ENCODE measurements around the gene CPM. TPM values are rescaled to one million over a fixed set of nuclear protein-coding genes. Genes with fewer than 3 reads are reported as not detected.

The CPM gene
- total RNA-seq, 1 experiment from 2014 or later = not detected

- DNase-seq (ENCODE audit: low spot score) = no peak
Observed at GRCh38 chr12:68956466-68956865, 23.5 kb upstream of the CPM start.

GRCh38 chr12:68954811-68955210 is 21.8 kb upstream of the CPM start:
- no peak for DNase-seq (ENCODE audit: low spot score)

GRCh38 chr12:68953536-68953935 is 20.6 kb upstream of the CPM start:
- DNase-seq (ENCODE audit: low spot score) = no peak

DNA sequence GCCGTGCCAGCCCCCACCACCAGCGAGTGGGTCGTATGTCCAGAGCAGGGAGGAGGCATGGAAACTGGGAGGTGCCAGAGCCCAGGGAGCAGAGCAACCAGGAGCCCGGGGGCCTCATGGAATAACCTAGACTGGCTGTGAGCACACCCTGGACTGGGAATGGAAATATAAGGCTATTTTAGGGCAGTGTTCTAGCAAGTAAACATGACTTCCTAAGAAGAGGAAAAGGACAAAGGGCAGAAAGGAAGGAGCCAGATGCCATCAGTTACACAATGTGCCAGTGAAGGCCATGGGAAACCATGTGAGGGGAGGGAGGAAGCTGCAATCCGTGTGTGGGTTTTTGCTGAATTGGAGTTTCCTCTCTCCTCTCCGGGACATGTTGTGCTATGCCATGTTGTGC is 18.7 kb upstream of the CPM start:
- no peak for DNase-seq (ENCODE audit: low spot score)

- DNase-seq (ENCODE audit: low spot score) = no peak
Observed at GRCh38 chr12:68950511-68950910, 17.5 kb upstream of the CPM start.

GRCh38 chr12:68945255-68945654 is 12.3 kb upstream of the CPM start:
- no peak for DNase-seq (ENCODE audit: low spot score)

- DNase-seq (ENCODE audit: low spot score) = no peak
Observed at GRCh38 chr12:68944296-68945076, 11.5 kb upstream of the CPM start.

DNA sequence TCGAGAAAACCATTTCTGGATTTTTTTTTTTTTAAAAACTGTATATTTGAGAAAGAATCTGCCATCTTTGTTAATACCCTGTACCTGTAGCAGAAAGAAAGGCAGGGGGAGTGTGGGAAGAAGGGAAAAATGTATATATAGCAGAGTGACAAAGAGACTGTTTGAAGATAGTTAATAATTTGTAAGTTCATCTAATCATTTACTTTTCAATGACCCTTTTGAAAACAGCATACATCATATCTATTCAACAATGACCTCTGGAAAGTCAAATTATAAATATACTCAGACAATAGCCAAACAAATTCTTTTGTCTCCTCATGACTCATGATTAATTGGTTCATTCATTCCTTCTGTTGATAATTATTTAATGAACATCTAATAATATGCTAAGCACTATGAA is 10.9 kb upstream of the CPM start:
- no peak for DNase-seq (ENCODE audit: low spot score)

- no peak for DNase-seq (ENCODE audit: low spot score)
Observed at GRCh38 chr12:68940731-68941130, 7.8 kb upstream of the CPM start.

DNA sequence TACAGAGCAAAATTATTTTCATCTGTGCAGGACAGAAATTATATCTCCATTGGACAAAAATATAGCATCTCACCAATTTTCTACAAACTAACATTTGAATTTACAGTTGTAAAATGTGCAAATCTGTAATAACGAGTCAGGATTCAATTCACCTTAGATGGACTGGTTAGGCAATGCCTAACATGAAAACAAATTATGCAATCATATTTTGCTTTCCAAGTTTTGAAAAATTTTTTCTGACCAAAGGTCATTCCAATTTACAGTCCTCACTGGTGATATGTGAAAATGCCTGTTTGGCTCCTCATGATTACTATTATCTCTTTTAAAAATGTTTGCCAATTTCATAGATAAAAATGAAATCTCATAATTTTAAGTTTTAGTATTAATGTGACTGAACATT is 6.5 kb upstream of the CPM start:
- DNase-seq (ENCODE audit: low spot score) = no peak

DNA sequence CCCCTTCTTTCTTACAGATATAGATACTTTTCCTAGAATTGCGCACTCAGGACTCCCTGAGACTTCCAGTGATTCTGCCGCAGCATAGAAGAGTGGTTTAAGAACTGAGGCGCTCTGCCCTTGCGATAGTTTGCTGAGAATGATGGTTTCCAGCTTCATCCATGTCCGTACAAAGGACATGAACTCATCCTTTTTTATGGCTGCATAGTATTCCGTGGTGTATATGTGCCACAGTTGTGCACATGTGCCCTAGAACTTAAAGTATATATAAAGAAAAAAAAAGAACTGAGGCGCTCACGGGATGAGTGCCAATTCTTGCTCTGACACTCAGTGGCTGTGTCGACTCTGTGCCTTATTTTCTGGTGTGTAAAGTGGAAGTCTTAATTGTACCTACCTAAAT is 1.4 kb upstream of the CPM start:
- DNase-seq (ENCODE audit: low spot score) = no peak

DNA sequence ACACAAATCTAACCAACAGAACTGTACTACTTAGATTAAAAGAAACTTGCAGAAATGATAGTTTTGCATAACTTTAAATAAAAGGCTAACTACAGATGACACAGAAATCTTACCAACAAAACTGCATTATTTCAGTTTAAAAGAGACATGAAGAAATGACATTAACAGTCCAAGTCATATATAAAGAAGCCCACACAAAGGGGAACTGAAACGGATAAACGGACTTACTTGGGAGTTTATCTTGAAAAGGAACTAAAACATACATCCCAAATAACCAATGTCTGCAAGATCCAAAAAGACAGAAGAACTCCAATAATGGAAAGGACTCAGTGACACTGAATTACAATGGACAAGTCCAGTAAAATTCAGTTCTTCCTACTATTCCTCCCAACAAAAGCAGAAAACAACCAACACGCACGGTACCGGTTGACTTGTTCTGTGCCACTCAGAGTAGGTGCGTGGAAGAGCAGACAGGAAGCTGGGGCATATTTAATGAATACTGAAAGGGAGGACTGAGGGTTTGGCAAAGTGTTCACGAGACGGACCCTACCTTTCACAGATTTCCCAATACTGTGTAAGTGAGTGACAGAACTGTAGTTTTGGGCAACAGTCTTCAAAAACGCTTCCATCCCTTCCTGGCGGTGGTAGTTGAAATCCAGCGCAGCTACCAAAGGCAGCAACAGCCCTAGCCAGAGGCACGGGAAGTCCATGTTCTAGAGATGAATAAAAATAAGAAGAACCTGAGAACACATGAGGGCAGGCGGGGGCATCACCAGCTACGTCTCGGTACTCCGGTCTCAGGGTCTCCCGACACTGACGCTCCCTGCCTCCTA is 627 bp downstream of the CPM start:
- peak; percentile 9 for DNase-seq (ENCODE audit: low spot score)

DNA sequence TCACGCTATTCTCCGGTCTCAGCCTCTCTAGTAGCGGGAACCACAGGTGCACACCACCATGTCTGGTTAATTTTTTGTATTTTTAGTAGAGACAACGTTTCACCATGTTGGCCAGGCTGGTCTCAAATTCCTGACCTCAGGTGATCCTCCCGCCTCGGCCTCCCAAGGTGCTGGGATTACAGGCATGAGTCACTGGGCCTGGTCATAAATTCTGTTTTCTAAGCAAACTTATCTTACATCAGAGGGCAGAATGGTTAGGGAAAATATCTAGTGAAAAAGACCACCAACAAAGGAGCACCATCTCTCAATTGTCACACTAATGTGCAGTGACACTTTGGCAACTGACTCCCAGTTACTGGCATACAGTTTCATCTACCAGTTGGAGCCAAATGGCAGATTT is 2.8 kb downstream of the CPM start:
- no peak for DNase-seq (ENCODE audit: low spot score)

DNA sequence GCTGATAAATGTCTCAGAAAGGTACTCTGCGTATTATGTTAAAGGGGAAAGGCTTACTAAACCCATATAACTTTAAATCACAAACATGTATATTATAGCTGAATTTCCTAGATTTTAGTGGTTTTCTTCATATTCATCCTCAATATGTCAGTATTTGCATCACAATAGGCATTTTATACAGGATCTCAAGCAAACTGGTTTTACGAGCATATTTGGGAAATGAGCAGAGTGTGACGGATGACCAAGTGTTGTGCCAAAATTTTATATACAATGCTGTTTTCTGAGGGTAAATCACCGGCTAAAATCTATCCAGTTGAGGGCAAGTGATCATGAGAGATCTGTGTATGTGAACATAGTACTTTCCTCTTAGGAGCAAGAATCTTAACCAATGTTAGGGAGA is 8.4 kb downstream of the CPM start:
- DNase-seq (ENCODE audit: low spot score) = no peak

GRCh38 chr12:68919581-68920239 is 13.3 kb downstream of the CPM start:
- DNase-seq (ENCODE audit: low spot score) = no peak

GRCh38 chr12:68918960-68919359 is 14.0 kb downstream of the CPM start:
- DNase-seq (ENCODE audit: low spot score) = no peak

GRCh38 chr12:68915055-68915454 is 17.9 kb downstream of the CPM start:
- DNase-seq (ENCODE audit: low spot score) = no peak

- no peak for DNase-seq (ENCODE audit: low spot score)
Observed at GRCh38 chr12:68913682-68914081, 19.3 kb downstream of the CPM start.

DNA sequence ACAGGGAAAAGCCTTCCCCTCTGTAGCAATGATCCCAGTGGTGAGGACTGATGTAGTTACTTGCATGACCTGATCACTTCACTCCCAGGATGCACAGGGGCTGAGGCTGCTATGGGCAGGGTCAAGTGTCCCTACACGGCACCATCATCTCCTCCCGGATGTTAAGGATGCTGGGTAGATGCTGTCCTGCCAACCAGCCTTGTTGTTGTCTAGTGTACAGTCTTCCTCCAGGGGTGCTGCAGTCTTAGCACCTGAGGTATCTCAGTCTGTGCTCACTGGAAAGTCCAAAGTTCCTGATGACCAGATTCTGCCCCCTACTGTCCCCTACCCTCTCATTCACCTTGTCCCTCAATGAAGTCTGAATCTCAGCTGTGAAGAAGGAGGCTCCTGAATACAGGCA is 20.1 kb downstream of the CPM start:
- no peak for DNase-seq (ENCODE audit: low spot score)

GRCh38 chr12:68911197-68911718 is 21.7 kb downstream of the CPM start:
- no peak for DNase-seq (ENCODE audit: low spot score)

DNA sequence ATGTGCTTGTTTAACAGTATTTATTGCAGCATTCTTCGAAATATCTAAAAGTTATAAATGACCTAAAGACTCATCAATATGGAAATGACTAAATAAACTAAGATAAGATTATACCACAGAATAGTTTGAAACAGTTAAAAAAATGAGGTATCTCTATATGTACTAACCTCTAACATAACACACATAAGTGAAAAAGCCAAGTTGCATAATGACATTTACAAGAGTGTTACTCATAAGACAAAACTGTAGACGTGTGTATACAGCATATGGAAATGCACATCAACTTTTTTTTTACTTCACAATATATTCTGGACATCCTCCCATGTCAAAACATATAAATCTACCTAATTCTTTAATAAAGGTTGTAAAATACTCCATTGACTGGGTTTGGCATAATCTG is 22.8 kb downstream of the CPM start:
- no peak for DNase-seq (ENCODE audit: low spot score)

GRCh38 chr12:68908076-68908475 is 24.9 kb downstream of the CPM start:
- no peak for DNase-seq (ENCODE audit: low spot score)

Measured in HT-29 (cell line).